Sigmoid colon (tissue), 7 donors: Measurements from ENCODE around the gene NUP133. TPM values are rescaled to one million over a fixed set of nuclear protein-coding genes. Genes with fewer than 3 reads are reported as not detected.

Experiments
- polyA plus RNA-seq, 3 donors: library from polyadenylated mRNA; stranded (reverse); fragments of 200-250 nt; gene quantifications; one replicate each; pipeline ENCODE4 v1.2.3, GENCODE V29; 2013
- small RNA-seq, 3 donors: library from RNA; depleted of rRNA; stranded (forward); fragments of <200 nt; gene quantifications; one replicate each; pipeline ENCODE3, GENCODE V24; 2016
- total RNA-seq, 4 donors: library from RNA; depleted of rRNA; stranded (reverse); fragments of >200 nt; gene quantifications; one replicate each; pipeline ENCODE4 v1.1.0, GENCODE V29; 2016
- donor health status: healthy with polysubstance abuse.
- donor health status: Bipolar disorder and iron deficiency.
- donor health status: healthy.

Gene NUP133
- total and polyA plus RNA-seq, 7 donors: 4.8 to 31.7 (median 23.7) TPM

Small RNA genes within 50 kb of the gene (small RNA-seq; reads per million reads assigned to genes)
- gene RN7SKP276: 0 reads per million in 3 donors
- 0 to 0.06 (median 0) reads per million in 3 donors for gene RNA5SP78
- 0 reads per million in 3 donors for gene RNU4-21P

Other genes with a start within 250 kb of the NUP133 start
- gene RAB4A, start 237.2 kb downstream of the NUP133 start, total RNA-seq: 10 to 100 TPM; 41.8 to 54.2 (median 50.6) TPM
- gene RAB4A, start 237.2 kb downstream of the NUP133 start, polyA plus RNA-seq: 10 to 100 TPM; 35.8 to 83.7 (median 54.7) TPM
- gene CCSAP, start 165.3 kb downstream of the NUP133 start, total RNA-seq: 1 to 10 TPM; 3.8 to 6.1 (median 4.9) TPM
- 1 to 10 TPM in 2 of 3 donors, under 1 TPM in 1; 0.60 to 2.1 (median 1.4) TPM for gene CCSAP, start 165.3 kb downstream of the NUP133 start, polyA plus RNA-seq
- under 1 TPM in 1 of 4 donors, not detected in 3; 0.36 TPM for gene ACTA1, start 74.2 kb downstream of the NUP133 start, total RNA-seq
- 10 to 100 TPM in 1 of 3 donors, 1 to 10 TPM in 2; 1.1 to 36.0 (median 4.6) TPM for gene ACTA1, start 74.2 kb downstream of the NUP133 start, polyA plus RNA-seq
- 10 to 100 TPM; 12.1 to 19.4 (median 16.5) TPM for gene ABCB10, start 50.4 kb upstream of the NUP133 start, total RNA-seq
- 1 to 10 TPM; 4.4 to 9.6 (median 5.4) TPM for gene ABCB10, start 50.4 kb upstream of the NUP133 start, polyA plus RNA-seq
- gene TAF5L, start 117.8 kb upstream of the NUP133 start, total RNA-seq: 10 to 100 TPM; 11.1 to 18.0 (median 15.0) TPM
- gene TAF5L, start 117.8 kb upstream of the NUP133 start, polyA plus RNA-seq: 10 to 100 TPM; 10.6 to 13.7 (median 12.0) TPM
- gene URB2, start 117.9 kb upstream of the NUP133 start, total RNA-seq: 10 to 100 TPM in 1 of 4 donors, 1 to 10 TPM in 3; 4.3 to 11.7 (median 7.4) TPM
- 1 to 10 TPM in 1 of 3 donors, under 1 TPM in 2; 0.60 to 5.2 (median 0.92) TPM for gene URB2, start 117.9 kb upstream of the NUP133 start, polyA plus RNA-seq